ENCODE results near the gene RBM12. TPM values are rescaled to one million over a fixed set of nuclear protein-coding genes. Genes with fewer than 3 reads are reported as not detected.

RBM12 gene
- total RNA-seq, 4 donors from 2014 or later = 31.4 to 43.2 (median 33.9) TPM

- no peak for TF ChIP-seq CTCF (IDR thresholded peaks at IDR 0.05)
- ATAC-seq (ENCODE audit: low FRiP score) (no peak), DNase-seq (ENCODE audit: low spot score) (no peak)
Measured at GRCh38 chr20:35660122-35660937, 4.4 kb downstream of the RBM12 start.

GRCh38 chr20:35657271-35657670, 7.4 kb downstream of the RBM12 start:
- no peak for TF ChIP-seq CTCF (IDR thresholded peaks at IDR 0.05)
- ATAC-seq (ENCODE audit: low FRiP score) (no peak), DNase-seq (ENCODE audit: low spot score) (no peak)

GRCh38 chr20:35654415-35654814, 10.3 kb downstream of the RBM12 start:
- DNase-seq (ENCODE audit: low spot score) (no peak), ATAC-seq (ENCODE audit: low FRiP score) (no peak)
- no peak for TF ChIP-seq CTCF (IDR thresholded peaks at IDR 0.05)

- DNase-seq (ENCODE audit: low spot score) (no peak), ATAC-seq (ENCODE audit: low FRiP score) (no peak)
- TF ChIP-seq CTCF (IDR thresholded peaks at IDR 0.05) = no peak
Measured at GRCh38 chr20:35653893-35654292, 10.8 kb downstream of the RBM12 start.

- no peak for TF ChIP-seq CTCF (IDR thresholded peaks at IDR 0.05)
- ATAC-seq (ENCODE audit: low FRiP score) = no peak
- DNase-seq (ENCODE audit: low spot score) = no peak
Measured at GRCh38 chr20:35653430-35653734, 11.3 kb downstream of the RBM12 start.

- TF ChIP-seq CTCF (IDR thresholded peaks at IDR 0.05) = no peak
- ATAC-seq (ENCODE audit: low FRiP score) (no peak), DNase-seq (ENCODE audit: low spot score) (no peak)
Measured at GRCh38 chr20:35652641-35653429, 11.9 kb downstream of the RBM12 start.

All from omental fat pad (tissue), 4 donors.